Sigmoid colon (tissue), 7 donors: ENCODE results near the gene CDKAL1. TPM values are rescaled to one million over a fixed set of nuclear protein-coding genes. Genes with fewer than 3 reads are reported as not detected.

Experiments used
- DNase-seq: peaks from one replicate; pipeline ENCODE4 v3.0.0-alpha.2; 2019
- H3K27ac ChIP-seq, 4 donors: fragments of 200-600 bp; sonication (generic); one replicate each; pipeline ENCODE4 v1.5.1; 2016 to 2019; ENCODE audit warnings: mild to moderate bottlenecking in 1 of 4
- H3K27me3 ChIP-seq, 3 donors: fragments of 200-600 bp; sonication (generic); one replicate each; pipeline ENCODE4 v1.5.1; 2019; ENCODE audit warnings: mild to moderate bottlenecking in 1 of 3
- H3K36me3 ChIP-seq, 4 donors: fragments of 200-600 bp; sonication (generic); one replicate each; pipeline ENCODE4 v1.5.1; 2016 to 2019
- H3K4me1 ChIP-seq, 4 donors: fragments of 200-600 bp; sonication (generic); one replicate each; pipeline ENCODE4 v1.5.1; 2017 to 2019
- H3K4me3 ChIP-seq, 4 donors: fragments of 200-600 bp; sonication (generic); one replicate each; pipeline ENCODE4 v1.5.1; 2017 to 2019; ENCODE audit warnings: mild to moderate bottlenecking in 2 of 4, moderate library complexity in 1 of 4
- H3K9me3 ChIP-seq, 4 donors: fragments of 200-600 bp in 3 of 4; sonication (generic) in 3 of 4; one replicate each; pipeline versions ENCODE4 v1.5.1 to v1.6.1; 2013 to 2019
- EP300 ChIP-seq, 4 donors: sonication (generic); formaldehyde crosslinking; IDR thresholded peaks; one replicate each; pipeline ENCODE4 v1.6.1; 2017; ENCODE audit warnings: antibody characterized with exemption in 4 of 4
- POLR2A ChIP-seq, 2 donors: fragments of 450-650 bp; IDR thresholded peaks; one replicate each; pipeline ENCODE4 v1.6.1; 2016; ENCODE audit warnings: antibody characterized with exemption in 2 of 2, mild to moderate bottlenecking in 2 of 2, moderate library complexity in 2 of 2
- POLR2AphosphoS5 ChIP-seq, 4 donors: sonication (generic); formaldehyde crosslinking; IDR thresholded peaks; one replicate each; pipeline ENCODE4 v1.6.1; 2017; ENCODE audit warnings: antibody characterized with exemption in 4 of 4
- WGBS, 2 donors: extraction: QIAGEN DNeasy Blood & Tissue Kit; methylation state at CpG; one replicate each; pipeline ENCODE4 v1.1.7; 2013; 5-methylcytosine and 5-hydroxymethylcytosine counted together
- intact Hi-C: fragments of 100-400 bp; cut with DNase I; formaldehyde crosslinking; loops from one replicate; pipeline ENCODE4 v1.15.1; 2023
- polyA plus RNA-seq, 3 donors: library from polyadenylated mRNA; stranded (reverse); fragments of 200-250 nt; gene quantifications; one replicate each; pipeline ENCODE4 v1.2.3, GENCODE V29; 2013
- total RNA-seq, 4 donors: library from RNA; depleted of rRNA; stranded (reverse); fragments of >200 nt; gene quantifications; one replicate each; pipeline ENCODE4 v1.1.0, GENCODE V29; 2016
- TF ChIP-seq, protein P1 (sequence below), 4 experiments: fragments of 450-650 bp in 3 of 4; fragments of 200-600 bp in 1 of 4; IDR thresholded peaks; one replicate each; pipeline ENCODE4 v1.5.1; 2016 to 2019; ENCODE audit warnings: antibody characterized with exemption in 4 of 4, mild to moderate bottlenecking in 3 of 4, moderate library complexity in 2 of 4
- donor health status: healthy with polysubstance abuse.
- donor health status: Bipolar disorder and iron deficiency.
- donor health status: healthy.

CDKAL1 gene
- total and polyA plus RNA-seq, 7 donors = 2.8 to 14.7 (median 11.4) TPM

DNA sequence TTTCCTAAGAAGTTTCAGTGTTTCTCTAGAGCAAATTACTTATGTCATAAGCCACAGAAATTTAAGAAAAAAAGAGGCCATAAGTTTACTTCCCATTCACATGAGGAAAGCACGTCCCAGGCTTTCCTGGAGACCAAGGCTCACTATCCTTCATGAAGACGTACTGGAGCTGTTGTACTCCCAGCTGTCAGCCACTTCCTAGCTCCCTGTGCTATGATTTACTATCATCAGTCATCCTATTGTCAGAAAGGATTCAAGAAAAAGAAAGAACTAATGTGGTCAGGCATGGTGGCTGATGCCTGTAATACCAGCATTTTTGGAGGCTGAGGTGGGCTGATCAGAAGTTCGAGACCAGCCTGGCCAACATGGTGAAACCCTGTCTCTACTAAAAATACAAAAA, 721.9 kb downstream of the CDKAL1 start:
- TF ChIP-seq EP300 (IDR thresholded peaks at IDR 0.05) (no peak), POLR2AphosphoS5 (IDR thresholded peaks at IDR 0.05) (no peak), POLR2A (IDR thresholded peaks at IDR 0.05) (no peak)
- TF ChIP-seq, protein P1, sequence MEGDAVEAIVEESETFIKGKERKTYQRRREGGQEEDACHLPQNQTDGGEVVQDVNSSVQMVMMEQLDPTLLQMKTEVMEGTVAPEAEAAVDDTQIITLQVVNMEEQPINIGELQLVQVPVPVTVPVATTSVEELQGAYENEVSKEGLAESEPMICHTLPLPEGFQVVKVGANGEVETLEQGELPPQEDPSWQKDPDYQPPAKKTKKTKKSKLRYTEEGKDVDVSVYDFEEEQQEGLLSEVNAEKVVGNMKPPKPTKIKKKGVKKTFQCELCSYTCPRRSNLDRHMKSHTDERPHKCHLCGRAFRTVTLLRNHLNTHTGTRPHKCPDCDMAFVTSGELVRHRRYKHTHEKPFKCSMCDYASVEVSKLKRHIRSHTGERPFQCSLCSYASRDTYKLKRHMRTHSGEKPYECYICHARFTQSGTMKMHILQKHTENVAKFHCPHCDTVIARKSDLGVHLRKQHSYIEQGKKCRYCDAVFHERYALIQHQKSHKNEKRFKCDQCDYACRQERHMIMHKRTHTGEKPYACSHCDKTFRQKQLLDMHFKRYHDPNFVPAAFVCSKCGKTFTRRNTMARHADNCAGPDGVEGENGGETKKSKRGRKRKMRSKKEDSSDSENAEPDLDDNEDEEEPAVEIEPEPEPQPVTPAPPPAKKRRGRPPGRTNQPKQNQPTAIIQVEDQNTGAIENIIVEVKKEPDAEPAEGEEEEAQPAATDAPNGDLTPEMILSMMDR (IDR thresholded peaks at IDR 0.05) = no peak
- H3K9me3 ChIP-seq = no peaks in the 10 kb centered on the region
- no peaks in the 10 kb centered on the region for H3K4me1 ChIP-seq
- H3K36me3 ChIP-seq = no peaks in the 10 kb centered on the region
- H3K27me3 ChIP-seq = no peaks in the 10 kb centered on the region
- no peak overlapping the region for H3K4me3 ChIP-seq
- DNase-seq = no peak
- 88 to 89% methylated on average over 3 of the region's 3 CpGs for WGBS, 2 donors
- intact Hi-C loops = no loop called here
- H3K27ac ChIP-seq = no peak overlapping the region

DNA sequence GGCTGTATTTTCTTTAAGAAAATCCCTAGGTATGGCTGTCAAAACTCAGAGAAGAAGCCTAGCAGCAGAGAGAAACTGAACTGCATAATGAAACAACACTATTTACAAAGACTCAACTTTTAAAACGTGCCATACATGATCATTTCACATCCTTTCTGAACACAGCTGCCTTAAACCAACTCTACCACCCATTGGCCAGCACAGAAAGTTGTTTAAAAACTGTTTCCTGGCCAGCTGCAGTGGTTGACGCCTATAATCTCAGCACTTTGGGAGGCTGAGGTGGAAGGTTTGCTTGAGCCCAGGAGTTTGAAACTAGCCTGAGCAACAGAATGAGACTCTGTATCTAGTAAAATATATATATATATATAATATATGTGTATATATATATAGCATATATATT, 722.9 kb downstream of the CDKAL1 start:
- Histone ChIP-seq H3K4me1 (no peaks in the 10 kb centered on the region), H3K36me3 (no peaks in the 10 kb centered on the region), H3K27ac (no peak overlapping the region), H3K4me3 (no peak overlapping the region), H3K27me3 (no peaks in the 10 kb centered on the region), H3K9me3 (no peaks in the 10 kb centered on the region)
- TF ChIP-seq POLR2AphosphoS5 (IDR thresholded peaks at IDR 0.05) = no peak
- 34 to 61% methylated on average over 2 of the region's 2 CpGs for WGBS, 2 donors
- intact Hi-C loops = no loop called here
- DNase-seq = no peak

DNA sequence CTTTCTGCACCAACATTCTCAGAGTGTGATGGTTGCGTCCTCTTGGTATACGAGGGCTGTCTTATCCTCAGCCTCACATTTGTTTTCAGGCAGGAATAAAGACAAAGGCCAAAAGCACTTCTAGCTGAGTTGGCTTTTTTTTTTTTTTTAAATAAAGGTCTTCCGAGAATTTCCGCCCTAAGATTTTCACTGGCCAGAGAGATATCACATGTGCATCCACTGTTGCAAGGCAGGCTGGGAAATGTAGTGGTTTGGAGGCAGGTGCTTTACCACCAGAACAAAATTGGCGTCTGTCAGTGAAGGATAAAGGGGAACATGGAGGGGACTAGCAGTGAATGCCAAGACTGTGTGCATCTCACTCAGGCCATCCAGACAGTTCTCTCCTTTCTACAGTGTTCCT, 724.4 kb downstream of the CDKAL1 start:
- intact Hi-C loops = no loop called here
- no peak for DNase-seq
- 91 to 97% methylated on average over 5 of the region's 5 CpGs for WGBS, 2 donors
- Histone ChIP-seq H3K36me3 (no peaks in the 10 kb centered on the region), H3K27ac (no peak overlapping the region), H3K4me1 (no peaks in the 10 kb centered on the region), H3K9me3 (no peaks in the 10 kb centered on the region), H3K4me3 (no peak overlapping the region), H3K27me3 (no peaks in the 10 kb centered on the region)
- TF ChIP-seq, protein P1 (IDR thresholded peaks at IDR 0.05) = no peak
- TF ChIP-seq EP300 (IDR thresholded peaks at IDR 0.05) (no peak), POLR2AphosphoS5 (IDR thresholded peaks at IDR 0.05) (no peak), POLR2A (IDR thresholded peaks at IDR 0.05) (no peak)

DNA sequence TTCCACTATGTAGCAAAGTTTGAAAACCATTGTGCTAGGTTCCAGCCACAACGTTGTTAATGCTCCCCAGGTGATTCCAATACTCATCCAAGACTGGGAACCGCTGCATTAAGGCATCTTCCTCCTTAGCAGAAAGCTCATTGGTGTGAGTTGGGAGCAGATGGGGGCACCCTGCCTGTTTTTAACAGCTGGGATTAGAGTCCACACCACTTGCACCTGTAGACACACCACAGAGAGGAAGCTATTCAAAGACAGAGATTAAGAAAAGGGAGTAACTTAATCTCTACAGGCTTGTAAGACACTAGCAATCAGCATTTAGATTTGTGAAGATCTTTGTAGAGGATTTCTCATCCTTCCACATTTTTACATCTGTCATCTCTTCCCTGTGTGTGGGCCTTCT, 725.4 kb downstream of the CDKAL1 start:
- no peak for DNase-seq
- Histone ChIP-seq H3K4me1 (no peaks in the 10 kb centered on the region), H3K9me3 (no peaks in the 10 kb centered on the region), H3K4me3 (no peak overlapping the region), H3K27me3 (no peaks in the 10 kb centered on the region), H3K36me3 (no peaks in the 10 kb centered on the region), H3K27ac (no peak overlapping the region)
- intact Hi-C loops = no loop called here
- TF ChIP-seq POLR2A (IDR thresholded peaks at IDR 0.05) (no peak), EP300 (IDR thresholded peaks at IDR 0.05) (no peak), POLR2AphosphoS5 (IDR thresholded peaks at IDR 0.05) (no peak)
- TF ChIP-seq, protein P1 (IDR thresholded peaks at IDR 0.05) = no peak
- 74 to 86% methylated on average over 2 of the region's 2 CpGs for WGBS, 2 donors

DNA sequence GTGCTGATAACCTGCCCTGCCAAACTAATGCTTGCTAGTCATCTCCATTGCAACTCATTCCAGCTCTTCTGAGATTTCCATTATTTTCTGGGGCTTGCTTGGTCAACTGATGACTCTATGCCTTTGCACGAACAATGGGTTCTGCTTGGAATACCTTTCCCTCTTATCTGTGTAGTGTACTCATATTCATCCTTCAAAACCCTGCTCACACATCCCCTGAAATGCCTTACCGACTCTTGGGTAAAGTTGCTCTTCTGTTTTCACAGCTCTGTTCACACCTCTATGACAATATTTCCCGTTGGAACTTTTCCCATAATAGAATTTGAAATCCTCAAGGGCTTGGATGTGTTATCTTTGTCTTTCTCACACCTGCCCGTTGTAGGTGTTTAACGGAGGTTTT, 728.2 kb downstream of the CDKAL1 start:
- no peak for TF ChIP-seq EP300 (IDR thresholded peaks at IDR 0.05)
- no peak for TF ChIP-seq POLR2A (IDR thresholded peaks at IDR 0.05)
- no peak for TF ChIP-seq POLR2AphosphoS5 (IDR thresholded peaks at IDR 0.05)
- TF ChIP-seq, protein P1 (IDR thresholded peaks at IDR 0.05) = no peak
- H3K4me1 ChIP-seq = no peaks in the 10 kb centered on the region

More for the DNA sequence above, 728.2 kb downstream of the CDKAL1 start:
- Histone ChIP-seq H3K27me3 (no peaks in the 10 kb centered on the region), H3K36me3 (no peaks in the 10 kb centered on the region), H3K9me3 (no peaks in the 10 kb centered on the region), H3K4me3 (no peak overlapping the region), H3K27ac (no peak overlapping the region)
- WGBS, 2 donors = 52 to 86% methylated on average over 5 of the region's 5 CpGs
- intact Hi-C loops = no loop called here
- DNase-seq = no peak
